ENCODE results near the gene SDK1.

DNA sequence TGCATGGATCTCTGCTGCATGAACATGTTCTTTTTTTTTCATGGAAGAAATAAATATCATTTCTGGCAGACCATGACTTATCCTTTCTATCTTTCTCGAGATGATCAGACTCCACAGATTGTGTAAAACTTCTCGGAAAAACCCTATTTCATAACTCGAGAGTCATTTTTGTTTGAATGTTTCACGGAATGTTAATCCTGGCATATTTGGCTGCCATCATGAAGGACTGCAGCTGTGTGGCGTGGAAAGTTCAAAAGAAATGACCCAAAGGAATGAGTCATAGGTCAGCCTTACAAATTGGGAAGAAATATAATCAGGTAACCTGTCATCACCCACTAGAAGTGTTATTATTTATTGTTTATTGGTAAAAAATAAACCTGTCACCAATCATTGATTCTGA is 566.8 kb downstream of the SDK1 start:
- TF ChIP-seq, protein P1, sequence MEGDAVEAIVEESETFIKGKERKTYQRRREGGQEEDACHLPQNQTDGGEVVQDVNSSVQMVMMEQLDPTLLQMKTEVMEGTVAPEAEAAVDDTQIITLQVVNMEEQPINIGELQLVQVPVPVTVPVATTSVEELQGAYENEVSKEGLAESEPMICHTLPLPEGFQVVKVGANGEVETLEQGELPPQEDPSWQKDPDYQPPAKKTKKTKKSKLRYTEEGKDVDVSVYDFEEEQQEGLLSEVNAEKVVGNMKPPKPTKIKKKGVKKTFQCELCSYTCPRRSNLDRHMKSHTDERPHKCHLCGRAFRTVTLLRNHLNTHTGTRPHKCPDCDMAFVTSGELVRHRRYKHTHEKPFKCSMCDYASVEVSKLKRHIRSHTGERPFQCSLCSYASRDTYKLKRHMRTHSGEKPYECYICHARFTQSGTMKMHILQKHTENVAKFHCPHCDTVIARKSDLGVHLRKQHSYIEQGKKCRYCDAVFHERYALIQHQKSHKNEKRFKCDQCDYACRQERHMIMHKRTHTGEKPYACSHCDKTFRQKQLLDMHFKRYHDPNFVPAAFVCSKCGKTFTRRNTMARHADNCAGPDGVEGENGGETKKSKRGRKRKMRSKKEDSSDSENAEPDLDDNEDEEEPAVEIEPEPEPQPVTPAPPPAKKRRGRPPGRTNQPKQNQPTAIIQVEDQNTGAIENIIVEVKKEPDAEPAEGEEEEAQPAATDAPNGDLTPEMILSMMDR (IDR thresholded peaks at IDR 0.05): no peak
- TF ChIP-seq POLR2AphosphoS5 (IDR thresholded peaks at IDR 0.05; ENCODE audit: insufficient read depth in 1 of 2, low read depth in 1 of 2) (no peak), POLR2A (IDR thresholded peaks at IDR 0.05) (no peak)

All from vagina (tissue), 2 donors.